HCT116 (cell line): ENCODE results near the gene ACVR1B. TPM values are rescaled to one million over a fixed set of nuclear protein-coding genes. Genes with fewer than 3 reads are reported as not detected.

ENCODE experiments used
- ATAC-seq: fragments of 200-7000 bp; cut with Tn5 transposase; 2 replicates; pipeline ENCODE4 v1.9.1; 2020; ENCODE audit warnings: mild to moderate bottlenecking, moderate library complexity
- BruUV-seq: library from RNA; stranded (reverse); fragments of 400-500 nt; replicated peaks from 2 replicates; lab custom pipeline; 2021; lab: Mats Ljungman, UMichigan
- CTCF ChIA-PET: fragments of 300-600 bp; sonication (Branson Sonifier 250); formaldehyde crosslinking; loops from one replicate; lab custom pipeline; 2021; ENCODE audit warnings: antibody characterized with exemption; lab: Charles Lee
- POLR2A ChIA-PET: fragments of 300-600, 350-600 bp; sonication (Branson Sonifier 250); formaldehyde crosslinking; loops from one replicate; lab custom pipeline; 2021; ENCODE audit warnings: antibody characterized with exemption; lab: Charles Lee
- RAD21 ChIA-PET, 2 experiments: fragments of 300-600 bp; sonication (Branson Sonifier 250); formaldehyde crosslinking; loops; one replicate each; lab custom pipeline; 2023; ENCODE audit warnings: low total read pairs in 2 of 2; ENCODE audit not compliant: uncharacterized antibody in 2 of 2, unreplicated experiment in 2 of 2, low non-redundant PET in 1 of 2; lab: Charles Lee
- DNase-seq: peaks from one replicate; pipeline ENCODE4 v3.0.0-alpha.2; 2010; ENCODE audit warnings: low read depth, low spot score
- H2AFZ ChIP-seq: fragments of 200-600 bp; shearing (Covaris generic), sonication (generic); 2 replicates; pipeline ENCODE4 v1.6.1; 2017; ENCODE audit warnings: low read depth, mixed run types, mixed read lengths, antibody characterized with exemption, low read length; ENCODE audit not compliant: poor library complexity, severe bottlenecking
- H3K27ac ChIP-seq: 2 replicates; pipeline ENCODE4 v1.5.1; 2012; ENCODE audit warnings: low read depth, low read length
- H3K27me3 ChIP-seq: fragments of 200-600 bp; sonication (generic); 2 replicates; pipeline ENCODE4 v1.6.1; 2016; ENCODE audit warnings: mixed run types, low read length, mixed read lengths; ENCODE audit not compliant: insufficient read depth
- H3K36me3 ChIP-seq, 2 experiments: fragments of 200-500 bp in 1 of 2; fragments of 200-600 bp in 1 of 2; sonication (Bioruptor generic) in 1 of 2; sonication (generic) in 1 of 2; 2 replicates each; pipeline versions ENCODE4 v1.5.1 to v1.6.1; 2014 to 2016; ENCODE audit warnings: low read length in 2 of 2, inconsistent platforms in 1 of 2, mixed read lengths in 1 of 2, mixed run types in 1 of 2; ENCODE audit not compliant: insufficient read depth in 2 of 2, control insufficient read depth in 1 of 2
- H3K4me1 ChIP-seq, 2 experiments: fragments of 200-600 bp in 1 of 2; sonication (generic) in 1 of 2; 2 replicates each; pipeline versions ENCODE4 v1.5.1 to v1.6.1; 2012 to 2017; ENCODE audit warnings: low read length in 2 of 2, inconsistent platforms in 1 of 2, mild to moderate bottlenecking in 1 of 2, mixed read lengths in 1 of 2, mixed run types in 1 of 2, moderate library complexity in 1 of 2; ENCODE audit not compliant: insufficient read depth in 2 of 2, control insufficient read depth in 1 of 2
- H3K4me2 ChIP-seq: fragments of 200-600 bp; sonication (generic); 2 replicates; pipeline ENCODE4 v1.6.1; 2017; ENCODE audit warnings: mixed run types, low read length, mixed read lengths
- H3K4me3 ChIP-seq, 2 experiments: fragments of 200-600 bp in 1 of 2; sonication (generic) in 1 of 2; replicated peaks in 1 of 2; 2 replicates each; pipeline ENCODE4 v1.5.1; 2011 to 2016; ENCODE audit warnings: low read length in 2 of 2, control low read depth in 1 of 2, low read depth in 1 of 2, mild to moderate bottlenecking in 1 of 2, mixed read lengths in 1 of 2, mixed run types in 1 of 2
- H3K79me2 ChIP-seq: fragments of 200-600 bp; sonication (generic); 2 replicates; pipeline ENCODE4 v1.6.1; 2017; ENCODE audit warnings: mild to moderate bottlenecking, mixed run types, low read length, moderate library complexity, mixed read lengths; ENCODE audit not compliant: insufficient read depth
- H3K9ac ChIP-seq: fragments of 200-600 bp; sonication (generic); 2 replicates; pipeline ENCODE4 v1.6.1; 2016; ENCODE audit warnings: low read length, mixed read lengths
- H3K9me2 ChIP-seq: fragments of 200-600 bp; sonication (generic), shearing (Covaris generic); 2 replicates; pipeline ENCODE4 v1.6.1; 2017; ENCODE audit warnings: mixed run types, mild to moderate bottlenecking, moderate library complexity; ENCODE audit not compliant: insufficient read depth
- H3K9me3 ChIP-seq, 2 experiments: fragments of 200-500 bp in 1 of 2; fragments of 200-600 bp in 1 of 2; sonication (Bioruptor generic) in 1 of 2; sonication (generic) in 1 of 2; 2 replicates each; pipeline ENCODE4 v1.6.1; 2014 to 2017; ENCODE audit warnings: low read length in 2 of 2, mixed read lengths in 2 of 2, inconsistent platforms in 1 of 2, low read depth in 1 of 2, mild to moderate bottlenecking in 1 of 2, mixed run types in 1 of 2, moderate library complexity in 1 of 2; ENCODE audit not compliant: control insufficient read depth in 1 of 2, insufficient read depth in 1 of 2
- H4K20me1 ChIP-seq: fragments of 200-600 bp; sonication (generic), shearing (Covaris generic); 2 replicates; pipeline ENCODE4 v1.6.1; 2017; ENCODE audit warnings: mixed run types, mild to moderate bottlenecking, moderate library complexity; ENCODE audit not compliant: insufficient read depth
- ATF3 ChIP-seq: IDR thresholded peaks from 2 replicates; pipeline ENCODE4 v1.6.1; 2012
- CEBPB ChIP-seq: IDR thresholded peaks from 2 replicates; pipeline ENCODE4 v1.6.1; 2012; ENCODE audit warnings: low read depth
- EGR1 ChIP-seq: IDR thresholded peaks from 2 replicates; pipeline ENCODE4 v1.6.1; 2012; ENCODE audit warnings: low read depth
- EZH2 ChIP-seq: fragments of 200-600 bp; sonication (generic); IDR thresholded peaks from 2 replicates; pipeline ENCODE4 v1.6.1; 2017; ENCODE audit warnings: antibody characterized with exemption, mixed run types
- EZH2phosphoT487 ChIP-seq: fragments of 200-600 bp; IDR thresholded peaks from 2 replicates; pipeline ENCODE4 v1.6.1; 2018; ENCODE audit warnings: antibody characterized with exemption, borderline replicate concordance
- FOSL1 ChIP-seq: IDR thresholded peaks from 2 replicates; pipeline ENCODE4 v1.6.1; 2012; ENCODE audit warnings: low read depth
- POLR2A ChIP-seq: IDR thresholded peaks from 2 replicates; pipeline ENCODE4 v1.7.0; 2011; ENCODE audit warnings: borderline replicate concordance; ENCODE audit not compliant: insufficient read depth, insufficient read length; ENCODE audit errors: extremely low read depth
- POLR2AphosphoS5 ChIP-seq: IDR thresholded peaks from 2 replicates; pipeline ENCODE4 v1.6.1; 2011; ENCODE audit warnings: mild to moderate bottlenecking, low read depth, low read length, moderate library complexity
- RAD21 ChIP-seq: IDR thresholded peaks from 2 replicates; pipeline ENCODE4 v1.6.1; 2012; ENCODE audit warnings: low read depth, mild to moderate bottlenecking
- SIN3A ChIP-seq: IDR thresholded peaks from 2 replicates; pipeline ENCODE4 v1.6.1; 2012; ENCODE audit warnings: low read depth
- SP1 ChIP-seq: IDR thresholded peaks from 2 replicates; pipeline ENCODE4 v1.6.1; 2012; ENCODE audit warnings: low read depth
- TCF7L2 ChIP-seq: IDR thresholded peaks from 2 replicates; pipeline ENCODE4 v1.7.0; 2011; ENCODE audit warnings: borderline replicate concordance, inconsistent platforms; ENCODE audit not compliant: insufficient read depth, insufficient read length; ENCODE audit errors: extremely low read depth
- YY1 ChIP-seq: IDR thresholded peaks from 2 replicates; pipeline ENCODE4 v1.6.1; 2011; ENCODE audit warnings: low read length, low read depth, moderate library complexity, mild to moderate bottlenecking; ENCODE audit not compliant: insufficient replicate concordance; ENCODE audit errors: extremely low read depth
- ZFX ChIP-seq: fragments of 450-650 bp; IDR thresholded peaks from 2 replicates; pipeline ENCODE4 v1.6.1; 2017
- ZNF274 ChIP-seq: fragments of 200-500 bp; sonication (Bioruptor generic); IDR thresholded peaks from 2 replicates; pipeline ENCODE4 v1.6.1; 2014; ENCODE audit warnings: mild to moderate bottlenecking, low read depth, low read length, inconsistent platforms
- intact Hi-C: fragments of 100-400 bp; cut with micrococcal nuclease; formaldehyde crosslinking; loops from 2 replicates; pipeline ENCODE4 v1.10.0; 2022
- total RNA-seq: library from RNA; stranded (reverse); gene quantifications from one replicate; pipeline ENCODE4 v1.2.1, GENCODE V29; 2021; ENCODE audit not compliant: unreplicated experiment
- TF ChIP-seq, protein P1 (sequence below): IDR thresholded peaks from 2 replicates; pipeline ENCODE4 v1.6.1; 2011; ENCODE audit warnings: mild to moderate bottlenecking, low read length, moderate library complexity; ENCODE audit not compliant: insufficient replicate concordance; ENCODE audit errors: extremely low read depth
- TF ChIP-seq, protein P2 (sequence below): IDR thresholded peaks from 2 replicates; pipeline ENCODE4 v1.6.1; 2012; ENCODE audit warnings: low read depth
- TF ChIP-seq, protein P3 (sequence below): IDR thresholded peaks from 2 replicates; pipeline ENCODE4 v1.6.1; 2012
- TF ChIP-seq, protein P4 (sequence below), 3 experiments: fragments of 200-600 bp in 1 of 3; sonication (generic) in 1 of 3; IDR thresholded peaks in 2 of 3; conservative IDR thresholded peaks in 1 of 3; 2 replicates each; pipeline ENCODE4 v1.5.1; 2012 to 2017; ENCODE audit warnings: low read depth in 2 of 3, low read length in 2 of 3, antibody characterized with exemption in 1 of 3, borderline replicate concordance in 1 of 3, control low read depth in 1 of 3, mild to moderate bottlenecking in 1 of 3, mixed read lengths in 1 of 3, mixed run types in 1 of 3, moderate library complexity in 1 of 3; ENCODE audit not compliant: insufficient read depth in 1 of 3

The ACVR1B gene
- total RNA-seq, 1 experiment from 2014 or later, result 22.7 TPM

- TF ChIP-seq EZH2phosphoT487 (no peak), CEBPB (no peak), ATF3 (no peak), POLR2AphosphoS5 (no peak), RAD21 (no peak), TCF7L2 (no peak), ZFX (no peak), EGR1 (no peak), SIN3A (no peak), POLR2A (no peak), ZNF274 (no peak), SP1 (no peak), YY1 (no peak), FOSL1 (no peak), EZH2 (no peak)
- TF ChIP-seq, protein P1, sequence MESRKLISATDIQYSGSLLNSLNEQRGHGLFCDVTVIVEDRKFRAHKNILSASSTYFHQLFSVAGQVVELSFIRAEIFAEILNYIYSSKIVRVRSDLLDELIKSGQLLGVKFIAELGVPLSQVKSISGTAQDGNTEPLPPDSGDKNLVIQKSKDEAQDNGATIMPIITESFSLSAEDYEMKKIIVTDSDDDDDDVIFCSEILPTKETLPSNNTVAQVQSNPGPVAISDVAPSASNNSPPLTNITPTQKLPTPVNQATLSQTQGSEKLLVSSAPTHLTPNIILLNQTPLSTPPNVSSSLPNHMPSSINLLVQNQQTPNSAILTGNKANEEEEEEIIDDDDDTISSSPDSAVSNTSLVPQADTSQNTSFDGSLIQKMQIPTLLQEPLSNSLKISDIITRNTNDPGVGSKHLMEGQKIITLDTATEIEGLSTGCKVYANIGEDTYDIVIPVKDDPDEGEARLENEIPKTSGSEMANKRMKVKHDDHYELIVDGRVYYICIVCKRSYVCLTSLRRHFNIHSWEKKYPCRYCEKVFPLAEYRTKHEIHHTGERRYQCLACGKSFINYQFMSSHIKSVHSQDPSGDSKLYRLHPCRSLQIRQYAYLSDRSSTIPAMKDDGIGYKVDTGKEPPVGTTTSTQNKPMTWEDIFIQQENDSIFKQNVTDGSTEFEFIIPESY, result no peak
- TF ChIP-seq, protein P2, sequence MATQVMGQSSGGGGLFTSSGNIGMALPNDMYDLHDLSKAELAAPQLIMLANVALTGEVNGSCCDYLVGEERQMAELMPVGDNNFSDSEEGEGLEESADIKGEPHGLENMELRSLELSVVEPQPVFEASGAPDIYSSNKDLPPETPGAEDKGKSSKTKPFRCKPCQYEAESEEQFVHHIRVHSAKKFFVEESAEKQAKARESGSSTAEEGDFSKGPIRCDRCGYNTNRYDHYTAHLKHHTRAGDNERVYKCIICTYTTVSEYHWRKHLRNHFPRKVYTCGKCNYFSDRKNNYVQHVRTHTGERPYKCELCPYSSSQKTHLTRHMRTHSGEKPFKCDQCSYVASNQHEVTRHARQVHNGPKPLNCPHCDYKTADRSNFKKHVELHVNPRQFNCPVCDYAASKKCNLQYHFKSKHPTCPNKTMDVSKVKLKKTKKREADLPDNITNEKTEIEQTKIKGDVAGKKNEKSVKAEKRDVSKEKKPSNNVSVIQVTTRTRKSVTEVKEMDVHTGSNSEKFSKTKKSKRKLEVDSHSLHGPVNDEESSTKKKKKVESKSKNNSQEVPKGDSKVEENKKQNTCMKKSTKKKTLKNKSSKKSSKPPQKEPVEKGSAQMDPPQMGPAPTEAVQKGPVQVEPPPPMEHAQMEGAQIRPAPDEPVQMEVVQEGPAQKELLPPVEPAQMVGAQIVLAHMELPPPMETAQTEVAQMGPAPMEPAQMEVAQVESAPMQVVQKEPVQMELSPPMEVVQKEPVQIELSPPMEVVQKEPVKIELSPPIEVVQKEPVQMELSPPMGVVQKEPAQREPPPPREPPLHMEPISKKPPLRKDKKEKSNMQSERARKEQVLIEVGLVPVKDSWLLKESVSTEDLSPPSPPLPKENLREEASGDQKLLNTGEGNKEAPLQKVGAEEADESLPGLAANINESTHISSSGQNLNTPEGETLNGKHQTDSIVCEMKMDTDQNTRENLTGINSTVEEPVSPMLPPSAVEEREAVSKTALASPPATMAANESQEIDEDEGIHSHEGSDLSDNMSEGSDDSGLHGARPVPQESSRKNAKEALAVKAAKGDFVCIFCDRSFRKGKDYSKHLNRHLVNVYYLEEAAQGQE, result no peak
- TF ChIP-seq, protein P3, sequence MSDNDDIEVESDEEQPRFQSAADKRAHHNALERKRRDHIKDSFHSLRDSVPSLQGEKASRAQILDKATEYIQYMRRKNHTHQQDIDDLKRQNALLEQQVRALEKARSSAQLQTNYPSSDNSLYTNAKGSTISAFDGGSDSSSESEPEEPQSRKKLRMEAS, result no peak
- TF ChIP-seq, protein P4, sequence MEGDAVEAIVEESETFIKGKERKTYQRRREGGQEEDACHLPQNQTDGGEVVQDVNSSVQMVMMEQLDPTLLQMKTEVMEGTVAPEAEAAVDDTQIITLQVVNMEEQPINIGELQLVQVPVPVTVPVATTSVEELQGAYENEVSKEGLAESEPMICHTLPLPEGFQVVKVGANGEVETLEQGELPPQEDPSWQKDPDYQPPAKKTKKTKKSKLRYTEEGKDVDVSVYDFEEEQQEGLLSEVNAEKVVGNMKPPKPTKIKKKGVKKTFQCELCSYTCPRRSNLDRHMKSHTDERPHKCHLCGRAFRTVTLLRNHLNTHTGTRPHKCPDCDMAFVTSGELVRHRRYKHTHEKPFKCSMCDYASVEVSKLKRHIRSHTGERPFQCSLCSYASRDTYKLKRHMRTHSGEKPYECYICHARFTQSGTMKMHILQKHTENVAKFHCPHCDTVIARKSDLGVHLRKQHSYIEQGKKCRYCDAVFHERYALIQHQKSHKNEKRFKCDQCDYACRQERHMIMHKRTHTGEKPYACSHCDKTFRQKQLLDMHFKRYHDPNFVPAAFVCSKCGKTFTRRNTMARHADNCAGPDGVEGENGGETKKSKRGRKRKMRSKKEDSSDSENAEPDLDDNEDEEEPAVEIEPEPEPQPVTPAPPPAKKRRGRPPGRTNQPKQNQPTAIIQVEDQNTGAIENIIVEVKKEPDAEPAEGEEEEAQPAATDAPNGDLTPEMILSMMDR (IDR thresholded peaks at IDR 0.05 in 2 of 3, conservative IDR thresholded peaks at IDR 0.05 in 1 of 3; ENCODE audit: borderline replicate concordance in 1 of 3, insufficient read depth in 1 of 3, low read depth in 2 of 3, low read length in 2 of 3), result no peak
- RAD21 ChIA-PET, result no interaction called here
- Histone ChIP-seq H3K27me3 (no peaks in the 10 kb centered on the region), H3K9me3 (no peaks in the 10 kb centered on the region), H3K4me1 (peaks cover 8 to 15% of the 10 kb centered on the region in 2 experiments), H3K4me2 (no peak overlapping the region), H2AFZ (no peak overlapping the region), H3K36me3 (no peaks in the 10 kb centered on the region), H4K20me1 (no peaks in the 10 kb centered on the region), H3K9me2 (no peaks in the 10 kb centered on the region), H3K4me3 (no peak overlapping the region), H3K27ac (no peak overlapping the region), H3K79me2 (no peaks in the 10 kb centered on the region), H3K9ac (no peak overlapping the region)
- BruUV-seq, result no TSS peak
- no peak for DNase-seq
- no peak for ATAC-seq
- POLR2A ChIA-PET, result no interaction called here
- CTCF ChIA-PET, result interaction anchor here (0.8 kb wide), 1 partner anchor 22 kb away, joined by 3 read pairs; no protein-coding TSS in a partner anchor
- intact Hi-C loops, result no loop called here
These were observed 34.4 kb upstream of the ACVR1B start for GRCh38 chr12:51917041-51917590.
